Measurements from ENCODE around the gene THSD4. TPM values are rescaled to one million over a fixed set of nuclear protein-coding genes. Genes with fewer than 3 reads are reported as not detected.
"Not testable (repeated sequence)": the region's sequence is repeated elsewhere in the genome, so short reads cannot be mapped to it uniquely, and the experiment has no call there.

THSD4 gene
- total RNA-seq, 2 donors from 2014 or later: not detected

DNA sequence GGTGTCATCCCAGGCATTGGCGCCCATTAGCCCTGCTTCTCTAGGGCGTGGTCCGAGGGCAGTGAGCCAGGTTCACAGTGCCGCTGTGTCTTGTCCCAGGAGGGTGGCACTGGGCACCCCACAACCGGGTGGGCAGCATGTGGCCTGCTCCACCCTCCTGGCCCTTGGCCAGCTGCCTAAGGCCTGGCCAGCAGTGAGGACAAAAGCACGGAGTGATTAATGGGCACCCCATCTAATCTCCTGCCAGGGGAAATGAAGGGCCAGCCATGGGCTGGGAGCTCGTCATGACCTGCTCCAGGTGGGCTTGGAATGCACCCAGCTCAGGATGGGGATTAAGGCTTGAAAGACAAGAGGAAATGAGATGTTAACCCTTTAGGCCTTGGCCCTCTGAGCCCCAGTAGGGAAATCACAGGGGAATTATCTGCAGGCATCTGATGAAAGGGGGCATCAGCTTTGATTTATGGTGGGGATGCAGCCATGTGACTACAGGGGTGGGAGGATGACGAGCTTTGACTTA lies 5.2 kb downstream of the THSD4 start:
- DNase-seq (ENCODE audit: low spot score) (no peak), ATAC-seq (no peak)
- no peaks in the 10 kb centered on the region for H3K9me3 Mint-ChIP-seq
- H3K4me3 Mint-ChIP-seq: no peak overlapping the region
- peaks cover 3 to 5% of the 10 kb centered on the region in 2 donors for H3K4me1 Mint-ChIP-seq (ENCODE audit: low read depth in 2 of 2)
- H3K27ac Mint-ChIP-seq: no peak overlapping the region
- H3K27me3 Mint-ChIP-seq: peaks cover 47 to 75% of the 10 kb centered on the region in 2 donors
- no peaks in the 10 kb centered on the region for H3K36me3 Mint-ChIP-seq

DNA sequence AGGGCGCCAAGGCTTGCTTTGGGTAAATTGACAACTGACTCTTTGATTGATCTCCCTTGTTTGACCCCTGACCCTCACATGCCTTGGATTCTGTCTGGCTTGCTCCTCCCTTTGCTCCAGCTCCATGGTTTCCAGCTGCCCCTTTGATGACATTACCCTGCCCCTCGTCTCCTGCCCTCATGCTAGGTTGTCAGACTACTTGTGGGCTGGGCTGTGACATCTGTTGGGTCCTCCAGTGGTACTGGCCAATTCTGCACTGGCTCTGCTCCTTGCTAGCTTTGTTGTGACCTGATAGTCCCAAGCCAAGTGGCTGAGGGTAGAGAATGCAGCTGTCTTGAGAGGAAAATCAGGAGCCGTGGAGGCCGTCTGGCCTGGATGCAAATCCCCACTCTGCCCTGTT lies 6.2 kb downstream of the THSD4 start:
- H3K9me3 Mint-ChIP-seq: no peaks in the 10 kb centered on the region
- DNase-seq (ENCODE audit: low spot score) (no peak), ATAC-seq (no peak)
- peaks cover 1 to 2% of the 10 kb centered on the region in 2 donors for H3K4me1 Mint-ChIP-seq (ENCODE audit: low read depth in 2 of 2)
- H3K4me3 Mint-ChIP-seq: no peak overlapping the region
- H3K27me3 Mint-ChIP-seq: peaks cover 49 to 77% of the 10 kb centered on the region in 2 donors
- no peaks in the 10 kb centered on the region for H3K36me3 Mint-ChIP-seq
- H3K27ac Mint-ChIP-seq: no peak overlapping the region

DNA sequence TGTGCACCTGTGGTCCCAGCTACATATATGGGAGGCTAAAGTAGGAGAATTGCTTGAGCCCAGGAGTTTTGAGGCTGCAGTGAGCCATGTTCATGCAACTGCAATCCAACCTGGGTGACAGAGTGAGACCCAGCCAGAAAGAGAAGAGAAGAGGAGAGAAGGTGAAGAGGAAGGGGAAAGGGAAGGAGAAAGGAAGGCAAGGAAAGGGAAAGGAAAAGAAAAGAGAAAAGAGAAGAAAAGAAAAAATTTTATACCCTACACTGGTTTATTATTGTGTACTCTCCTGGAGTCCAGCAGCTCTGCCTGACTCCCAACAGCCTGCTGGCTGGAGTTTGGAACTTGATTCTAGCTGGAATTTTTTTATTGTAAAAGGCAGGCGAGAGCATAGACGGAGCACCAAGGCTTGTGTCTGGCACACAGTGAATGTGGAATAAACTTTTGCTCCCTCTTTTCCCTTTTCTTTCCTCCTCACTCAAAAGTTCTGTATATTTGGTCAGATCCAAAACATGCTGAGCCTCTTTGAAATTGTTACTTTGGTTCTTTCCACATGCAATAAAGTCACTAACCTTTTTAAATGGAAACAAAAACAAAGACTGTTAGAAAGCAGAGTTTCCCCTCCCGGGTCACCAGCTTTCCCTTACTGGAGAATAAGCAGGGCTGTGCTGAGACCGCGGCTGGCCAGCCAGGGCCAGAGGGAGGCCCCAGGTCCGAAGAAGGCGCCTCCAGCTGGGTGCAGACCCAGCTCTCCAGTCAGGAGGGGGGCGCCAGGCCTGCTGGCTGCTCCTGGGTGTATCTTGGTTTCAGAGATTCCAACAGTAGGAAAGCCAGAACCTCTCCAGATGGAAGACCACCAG lies 9.9 kb downstream of the THSD4 start:
- Mint-ChIP-seq H3K27ac (no peak overlapping the region), H3K27me3 (peaks cover 43 to 66% of the 10 kb centered on the region in 2 donors), H3K9me3 (no peaks in the 10 kb centered on the region), H3K4me3 (no peak overlapping the region), H3K36me3 (no peaks in the 10 kb centered on the region), H3K4me1 (ENCODE audit: low read depth in 2 of 2) (no peaks in the 10 kb centered on the region)
- no peak for DNase-seq (ENCODE audit: low spot score)
- no peak for ATAC-seq

DNA sequence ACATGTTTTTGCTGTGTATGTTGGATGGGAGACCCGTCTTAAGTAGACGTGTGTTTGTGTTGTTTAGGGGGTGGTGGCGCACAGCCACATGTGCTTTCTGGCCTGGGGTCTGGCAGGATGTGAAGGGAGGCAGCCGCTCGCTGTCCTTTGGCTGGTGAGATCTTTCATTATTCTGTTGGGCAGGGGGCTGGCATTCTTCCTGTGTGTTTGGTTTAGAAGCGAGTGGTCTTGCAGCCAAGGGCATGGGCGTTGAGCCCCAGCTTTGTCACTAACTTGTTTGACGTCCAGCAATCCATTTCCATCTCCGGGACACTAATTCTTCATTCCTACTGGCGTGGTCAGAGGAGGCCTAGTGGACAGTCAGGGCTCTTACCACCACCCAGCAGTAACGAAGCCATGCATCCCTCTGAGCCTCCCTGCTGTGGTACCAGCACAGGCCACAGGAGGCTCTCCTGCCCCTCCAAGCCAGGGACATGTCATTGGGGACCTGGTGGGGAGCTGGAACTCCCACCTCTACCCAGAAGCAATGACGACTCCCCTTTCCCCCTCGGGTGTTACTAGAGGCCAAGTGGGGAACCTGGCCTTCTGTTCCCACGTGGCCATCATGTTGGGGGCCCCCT lies 10.7 kb downstream of the THSD4 start:
- H3K4me3 Mint-ChIP-seq: no peak overlapping the region
- H3K27me3 Mint-ChIP-seq: peaks cover 39 to 63% of the 10 kb centered on the region in 2 donors
- H3K9me3 Mint-ChIP-seq: no peaks in the 10 kb centered on the region

DNA sequence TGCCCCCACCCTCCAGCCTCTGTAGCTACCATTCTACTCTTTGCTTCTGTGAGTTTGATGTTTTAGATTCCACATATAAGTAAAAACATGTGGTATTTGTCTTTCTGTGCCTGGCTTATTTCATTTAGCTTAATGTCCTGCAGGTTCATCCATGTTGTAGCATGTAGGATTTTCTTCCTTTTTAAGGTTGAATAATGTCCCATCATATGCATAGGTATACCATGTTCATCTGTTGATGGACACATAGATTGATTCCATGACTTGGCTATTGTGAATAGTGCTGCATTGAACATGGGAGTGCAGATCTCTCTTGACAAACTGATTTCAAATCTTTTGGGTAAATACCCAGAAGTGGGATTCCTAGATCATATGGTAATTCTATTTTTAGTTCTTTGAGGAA lies 11.8 kb downstream of the THSD4 start:
- H3K27ac Mint-ChIP-seq: no peak overlapping the region
- peaks cover 33 to 56% of the 10 kb centered on the region in 2 donors for H3K27me3 Mint-ChIP-seq
- no peaks in the 10 kb centered on the region for H3K36me3 Mint-ChIP-seq
- H3K9me3 Mint-ChIP-seq: no peaks in the 10 kb centered on the region
- H3K4me3 Mint-ChIP-seq: no peak overlapping the region
- H3K4me1 Mint-ChIP-seq (ENCODE audit: low read depth in 2 of 2): no peaks in the 10 kb centered on the region
- no peak for ATAC-seq
- DNase-seq (ENCODE audit: low spot score): no peak

More for the DNA sequence above, 10.7 kb downstream of the THSD4 start:
- no peak for DNase-seq (ENCODE audit: low spot score)
- Mint-ChIP-seq H3K4me1 (ENCODE audit: low read depth in 2 of 2) (no peaks in the 10 kb centered on the region), H3K27ac (no peak overlapping the region), H3K36me3 (no peaks in the 10 kb centered on the region)
- ATAC-seq: no peak

DNA sequence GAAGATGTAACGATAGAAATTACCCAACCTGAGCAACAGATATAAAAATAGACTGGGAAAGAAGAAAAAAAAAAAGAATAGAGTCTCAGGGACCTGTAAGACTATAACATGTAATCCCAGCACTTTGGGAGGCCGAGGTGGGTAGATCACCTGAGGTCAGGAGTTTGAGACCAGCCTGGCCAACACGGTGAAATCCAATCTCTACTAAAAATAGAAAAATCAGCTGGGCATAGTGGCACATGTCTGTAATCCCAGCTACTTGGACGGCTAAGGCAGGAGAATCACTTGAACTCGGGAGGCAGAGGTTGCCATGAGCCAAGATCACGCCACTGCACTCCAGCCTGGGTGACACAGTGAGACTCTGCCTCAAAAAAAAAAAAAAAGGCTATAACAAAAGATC lies 12.9 kb downstream of the THSD4 start:
- not testable (repeated sequence) for ATAC-seq; H3K27ac Mint-ChIP-seq; H3K4me3 Mint-ChIP-seq; DNase-seq (ENCODE audit: low spot score); H3K4me1 Mint-ChIP-seq (ENCODE audit: low read depth in 2 of 2); H3K36me3 Mint-ChIP-seq; H3K9me3 Mint-ChIP-seq
- H3K27me3 Mint-ChIP-seq: peaks cover 29 to 53% of the 10 kb centered on the region in 2 donors

DNA sequence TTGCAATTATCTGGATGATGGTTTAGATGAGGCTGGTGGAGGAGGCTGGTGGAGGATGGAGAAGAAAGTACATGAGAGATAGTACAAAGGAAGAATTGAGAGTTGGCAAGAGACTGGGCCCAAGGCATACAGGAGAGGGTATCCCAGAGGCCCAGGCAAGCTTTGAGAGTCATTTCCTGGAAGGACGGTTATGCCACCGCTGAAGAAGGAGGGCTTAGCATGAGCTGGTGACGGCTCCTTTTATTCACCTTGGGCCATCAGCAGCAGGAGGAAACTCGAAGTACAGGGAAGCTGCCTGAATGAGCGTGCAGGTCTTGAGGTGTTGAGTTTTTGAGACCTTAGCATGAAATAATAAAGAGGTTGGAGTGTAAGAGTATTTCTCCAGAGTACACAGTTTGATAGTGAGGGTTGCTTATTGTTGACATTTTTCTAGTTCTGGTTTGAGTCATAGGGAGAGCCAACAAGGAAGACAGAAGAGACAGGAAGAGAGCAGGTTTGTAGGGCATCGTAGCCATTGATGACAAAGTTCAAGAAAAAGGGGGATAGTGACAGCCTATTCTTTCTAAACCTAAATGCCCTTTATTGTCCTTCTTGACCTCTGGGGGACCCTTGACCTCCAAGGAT lies 13.8 kb downstream of the THSD4 start:
- Mint-ChIP-seq H3K27ac (no peak overlapping the region), H3K27me3 (peaks cover 31 to 53% of the 10 kb centered on the region in 2 donors), H3K36me3 (no peaks in the 10 kb centered on the region), H3K4me1 (ENCODE audit: low read depth in 2 of 2) (no peaks in the 10 kb centered on the region), H3K4me3 (no peak overlapping the region), H3K9me3 (no peaks in the 10 kb centered on the region)
- DNase-seq (ENCODE audit: low spot score): no peak
- ATAC-seq: no peak

DNA sequence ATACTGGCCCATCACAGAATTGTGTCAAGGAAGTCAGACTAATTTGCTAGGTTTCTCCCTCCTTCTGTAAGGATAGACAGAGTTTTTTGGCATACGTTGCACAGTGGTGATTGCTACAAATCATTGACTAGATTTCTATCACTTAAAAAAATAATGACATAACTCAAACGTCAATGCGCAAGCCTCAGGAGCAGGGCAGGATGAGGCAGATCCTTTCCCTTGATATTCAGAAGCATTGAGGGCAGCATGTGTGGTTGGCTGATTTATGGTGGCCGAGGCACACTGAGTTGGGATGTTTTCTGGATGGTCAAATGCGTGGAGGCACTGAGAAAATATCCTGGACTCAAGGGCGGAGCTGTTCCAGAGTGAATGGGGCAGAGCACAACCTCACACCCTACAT lies 14.4 kb downstream of the THSD4 start:
- no peak overlapping the region for H3K4me3 Mint-ChIP-seq
- no peak for ATAC-seq
- no peaks in the 10 kb centered on the region for H3K36me3 Mint-ChIP-seq
- no peaks in the 10 kb centered on the region for H3K4me1 Mint-ChIP-seq (ENCODE audit: low read depth in 2 of 2)
- peaks cover 31 to 54% of the 10 kb centered on the region in 2 donors for H3K27me3 Mint-ChIP-seq
- no peaks in the 10 kb centered on the region for H3K9me3 Mint-ChIP-seq
- no peak overlapping the region for H3K27ac Mint-ChIP-seq
- DNase-seq (ENCODE audit: low spot score): no peak

DNA sequence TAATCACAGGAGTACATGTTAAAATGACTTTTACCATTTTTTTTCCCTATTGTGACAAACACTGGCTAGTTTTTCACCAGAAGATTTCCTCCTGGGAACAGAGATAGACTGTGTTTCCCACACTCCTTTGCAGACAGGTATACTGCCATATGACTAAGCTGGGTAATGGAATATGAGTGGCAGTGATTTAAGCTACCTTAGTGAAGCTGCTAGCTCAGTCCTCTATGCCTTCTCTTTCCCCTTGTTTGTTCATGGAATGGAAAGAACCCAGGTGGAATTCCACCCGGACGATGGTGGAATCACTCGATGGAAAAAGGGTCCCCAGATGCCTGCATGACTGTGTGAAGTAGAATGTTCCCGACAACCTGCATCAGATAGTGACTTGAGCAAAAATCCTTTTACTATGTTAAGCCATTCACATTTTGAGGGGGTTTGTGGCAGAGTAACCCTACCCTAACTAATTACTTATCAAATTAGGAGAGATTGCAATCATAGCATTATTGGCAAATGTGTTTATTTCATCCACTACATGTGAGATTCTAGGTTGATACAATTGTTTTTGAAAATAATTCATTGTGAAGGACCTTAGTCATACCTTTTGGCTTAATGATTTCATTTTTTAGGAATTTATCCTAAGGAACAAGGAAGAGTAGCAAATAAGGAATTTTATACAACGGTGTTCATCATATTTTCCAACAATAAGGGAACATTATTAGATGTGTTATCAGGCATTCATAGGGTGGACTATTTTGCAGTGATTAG lies 16.5 kb downstream of the THSD4 start:
- ATAC-seq (no peak), DNase-seq (ENCODE audit: low spot score) (no peak)
- no peak overlapping the region for H3K27ac Mint-ChIP-seq
- no peak overlapping the region for H3K4me3 Mint-ChIP-seq
- no peaks in the 10 kb centered on the region for H3K36me3 Mint-ChIP-seq
- H3K27me3 Mint-ChIP-seq: peaks cover 30 to 50% of the 10 kb centered on the region in 2 donors
- H3K9me3 Mint-ChIP-seq: no peaks in the 10 kb centered on the region
- H3K4me1 Mint-ChIP-seq (ENCODE audit: low read depth in 2 of 2): no peaks in the 10 kb centered on the region

DNA sequence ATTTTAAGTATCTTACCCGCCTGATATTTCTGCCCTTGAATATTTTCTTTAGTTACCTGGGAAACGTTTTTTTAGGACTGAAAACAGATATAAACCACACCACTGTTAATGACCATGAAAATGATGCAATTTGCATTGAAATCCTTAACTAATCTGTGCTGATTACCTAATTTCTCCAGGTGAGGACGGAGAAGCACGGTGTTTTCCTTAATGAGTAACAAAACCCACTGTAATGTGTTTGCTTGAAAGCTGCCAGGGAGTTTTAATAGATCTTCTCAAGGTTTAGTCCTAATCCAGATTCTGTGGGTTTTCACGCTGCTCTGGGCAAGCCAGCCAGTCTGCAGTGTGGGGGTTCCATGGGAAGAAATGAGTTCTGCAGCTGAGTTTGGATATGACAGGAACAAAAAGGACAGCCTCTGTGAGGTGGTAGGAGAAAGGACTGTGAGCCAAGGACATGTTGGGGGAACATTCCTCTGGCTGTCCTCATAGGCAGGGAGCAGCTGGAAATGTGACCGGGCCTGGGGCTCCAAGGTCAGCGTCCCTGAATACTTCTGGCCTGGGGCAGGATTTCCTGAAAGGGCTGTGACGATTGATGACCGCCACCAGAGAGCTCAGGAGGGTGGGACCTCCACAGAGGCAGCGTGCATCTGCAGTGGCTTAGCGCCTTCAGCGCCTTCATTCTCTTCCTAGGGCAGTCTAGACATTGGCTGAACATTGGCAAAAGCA lies 18.6 kb downstream of the THSD4 start:
- H3K27me3 Mint-ChIP-seq: peaks cover 26 to 46% of the 10 kb centered on the region in 2 donors
- H3K27ac Mint-ChIP-seq: no peak overlapping the region
- H3K9me3 Mint-ChIP-seq: no peaks in the 10 kb centered on the region
- no peaks in the 10 kb centered on the region for H3K4me1 Mint-ChIP-seq (ENCODE audit: low read depth in 2 of 2)
- no peaks in the 10 kb centered on the region for H3K36me3 Mint-ChIP-seq
- ATAC-seq (peak in 1 of 2 donors; percentile 19), DNase-seq (ENCODE audit: low spot score) (no peak)
- H3K4me3 Mint-ChIP-seq: no peak overlapping the region

DNA sequence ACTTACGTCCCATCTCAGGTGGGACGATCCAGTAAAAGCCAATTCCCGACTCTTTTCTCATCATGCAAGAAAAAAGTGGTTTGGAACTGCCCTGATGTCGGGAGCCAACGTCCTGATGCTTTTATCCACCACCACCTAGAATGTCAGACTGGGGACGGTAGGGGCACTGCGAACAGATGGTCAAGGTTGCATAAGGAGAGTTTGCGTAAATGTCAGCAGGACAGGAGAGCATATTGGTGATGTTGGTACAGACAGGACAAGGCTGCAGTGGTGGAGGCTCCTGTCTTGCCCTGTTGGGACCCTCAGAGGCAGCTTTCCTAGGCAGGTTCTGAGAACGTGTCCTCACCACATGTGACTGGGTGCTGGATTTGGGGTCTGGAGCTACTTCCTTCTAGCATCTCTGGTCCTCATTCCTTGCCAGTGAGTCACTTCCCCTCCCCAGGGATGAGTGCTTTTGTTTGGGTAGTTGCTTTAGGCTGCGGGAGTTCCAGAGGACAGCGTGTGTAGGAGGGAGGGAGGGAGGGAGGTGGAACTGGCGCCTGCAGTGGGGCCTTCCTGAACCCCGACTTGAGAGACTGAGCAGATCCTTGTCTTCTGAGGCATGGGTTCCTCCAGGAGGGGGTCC lies 21.0 kb downstream of the THSD4 start:
- no peak for DNase-seq (ENCODE audit: low spot score)
- Mint-ChIP-seq H3K27me3 (peaks cover 25 to 52% of the 10 kb centered on the region in 2 donors), H3K36me3 (no peaks in the 10 kb centered on the region), H3K27ac (no peak overlapping the region), H3K9me3 (no peaks in the 10 kb centered on the region), H3K4me1 (ENCODE audit: low read depth in 2 of 2) (no peaks in the 10 kb centered on the region), H3K4me3 (no peak overlapping the region)
- no peak for ATAC-seq

DNA sequence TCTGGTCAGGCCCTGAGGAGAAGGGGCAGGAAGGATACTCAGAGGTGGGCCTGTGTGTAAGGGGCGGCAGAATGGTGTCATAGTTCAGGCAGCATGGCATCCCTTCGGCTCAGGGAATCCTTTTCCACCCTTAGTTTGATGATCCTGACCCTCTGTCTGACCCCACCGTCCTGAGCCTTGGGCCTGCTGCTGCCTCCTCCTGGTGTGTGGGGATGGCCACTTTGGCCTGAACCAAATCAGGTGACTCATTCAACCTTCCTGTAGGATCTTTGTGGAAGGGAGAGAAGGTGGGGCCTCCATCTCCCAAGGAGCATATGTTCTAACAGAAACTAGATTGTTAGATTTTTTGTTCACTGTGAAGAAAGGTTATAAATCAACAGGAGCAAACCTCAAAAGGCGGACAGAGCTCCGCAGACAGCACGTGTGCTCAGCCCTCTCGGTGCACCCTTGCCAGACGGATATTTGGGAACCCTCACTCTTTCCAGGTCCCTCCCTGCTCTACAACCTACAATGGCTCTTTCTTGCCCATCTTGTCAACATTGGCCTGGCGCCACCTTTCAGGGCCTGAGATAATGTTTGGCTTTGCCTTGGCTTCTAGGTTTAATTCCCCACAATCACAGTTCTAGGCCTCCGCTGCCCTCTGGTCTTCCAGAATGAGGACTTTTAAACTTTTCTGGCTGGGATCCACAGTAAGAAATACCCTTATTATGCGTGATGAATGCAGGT lies 21.7 kb downstream of the THSD4 start:
- DNase-seq (ENCODE audit: low spot score): no peak
- no peak for ATAC-seq
- H3K27me3 Mint-ChIP-seq: peaks cover 25 to 49% of the 10 kb centered on the region in 2 donors
- no peaks in the 10 kb centered on the region for H3K4me1 Mint-ChIP-seq (ENCODE audit: low read depth in 2 of 2)
- H3K27ac Mint-ChIP-seq: no peak overlapping the region
- H3K9me3 Mint-ChIP-seq: no peaks in the 10 kb centered on the region
- H3K36me3 Mint-ChIP-seq: no peaks in the 10 kb centered on the region
- H3K4me3 Mint-ChIP-seq: no peak overlapping the region

Measured in natural killer cell treated with Interleukin-12 subunit alpha and Interleukin-12 subunit beta and Interleukin-15 and Interleukin-18, amount 100 ng/mL, for 72 hours (primary cell).